ENCODE data around the gene NDUFB2.
A peak's percentile ranks its signal among the peaks of the same experiment; 100 is the strongest.
"Not testable (repeated sequence)": the region's sequence is repeated elsewhere in the genome, so short reads cannot be mapped to it uniquely, and the experiment has no call there.

Gene NDUFB2

DNA sequence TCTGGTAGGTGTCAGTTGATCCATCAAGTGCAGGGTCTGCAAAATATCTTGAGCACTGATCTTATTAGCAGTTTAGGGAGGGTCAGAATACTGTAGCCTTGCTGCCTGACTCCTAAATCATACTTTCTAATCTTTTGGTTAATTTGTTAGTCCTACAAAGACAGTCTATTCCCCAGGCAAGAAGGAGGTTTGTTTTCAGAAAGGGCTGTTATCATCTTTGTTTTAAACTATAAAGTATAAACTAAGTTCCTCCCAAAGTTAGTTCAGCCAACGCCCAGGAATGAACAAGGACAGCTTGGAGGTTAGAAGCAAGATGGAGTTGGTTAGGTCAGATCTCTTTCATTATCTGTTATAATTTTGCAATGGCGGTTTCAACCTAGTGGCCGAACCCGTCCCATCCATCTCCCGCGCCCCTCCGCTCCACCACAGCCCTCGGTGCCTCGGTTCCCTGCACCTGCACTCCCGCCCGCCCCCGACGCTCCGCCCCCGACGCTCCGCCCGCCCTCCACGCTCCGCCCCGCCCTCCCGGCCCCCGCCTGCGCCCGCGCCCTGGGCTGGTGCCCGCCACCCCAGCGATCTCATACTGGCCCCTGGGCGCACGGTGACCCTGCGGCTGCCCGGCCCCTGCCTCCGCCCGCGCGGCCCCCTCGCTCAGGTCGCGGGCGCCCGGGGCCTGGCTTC is 24.0 kb upstream of the NDUFB2 start, which contains the start of gene ADCK2:
Gene ADCK2 (plus strand): TSS at position 564 of the 681 bp plus-strand sequence. CDS start 386 bp downstream, outside the sequence.
- DNase-seq (ENCODE audit: low read depth): peak; percentile 57

DNA sequence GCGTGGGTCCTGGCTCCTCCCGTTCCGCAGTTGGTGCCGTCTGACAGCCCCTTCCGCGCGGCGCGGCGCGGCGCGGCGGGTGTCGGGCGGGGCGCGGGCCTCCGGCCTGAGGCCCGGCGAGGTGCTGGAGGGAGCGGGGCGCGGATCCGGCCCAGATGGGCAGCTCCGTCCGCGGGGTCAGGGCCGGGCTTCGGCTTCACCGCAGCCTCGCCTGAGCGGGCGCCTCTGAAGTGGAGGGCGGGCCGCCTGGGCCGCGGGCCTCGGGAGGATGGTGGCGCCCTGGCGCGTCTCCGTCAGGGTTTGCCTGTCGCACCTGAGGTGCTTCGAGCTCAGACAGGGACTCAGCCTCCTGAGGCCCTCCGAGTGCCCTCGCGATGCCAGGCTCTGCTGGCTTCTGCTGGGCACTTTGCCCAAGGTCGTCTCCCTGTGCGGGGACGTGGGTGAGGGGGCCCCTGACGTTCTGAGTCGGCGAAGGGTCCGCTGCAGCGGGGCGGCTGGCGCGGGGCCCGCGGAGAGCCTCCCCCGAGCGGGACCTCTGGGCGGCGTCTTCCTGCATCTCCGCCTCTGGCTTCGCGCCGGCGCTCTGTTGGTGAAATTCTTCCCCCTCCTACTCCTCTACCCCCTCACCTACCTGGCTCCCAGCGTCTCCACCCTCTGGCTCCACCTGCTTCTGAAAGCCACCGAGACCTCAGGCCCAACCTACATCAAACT is 23.3 kb upstream of the NDUFB2 start:
- peak; percentile 50 for DNase-seq (ENCODE audit: low read depth)

DNA sequence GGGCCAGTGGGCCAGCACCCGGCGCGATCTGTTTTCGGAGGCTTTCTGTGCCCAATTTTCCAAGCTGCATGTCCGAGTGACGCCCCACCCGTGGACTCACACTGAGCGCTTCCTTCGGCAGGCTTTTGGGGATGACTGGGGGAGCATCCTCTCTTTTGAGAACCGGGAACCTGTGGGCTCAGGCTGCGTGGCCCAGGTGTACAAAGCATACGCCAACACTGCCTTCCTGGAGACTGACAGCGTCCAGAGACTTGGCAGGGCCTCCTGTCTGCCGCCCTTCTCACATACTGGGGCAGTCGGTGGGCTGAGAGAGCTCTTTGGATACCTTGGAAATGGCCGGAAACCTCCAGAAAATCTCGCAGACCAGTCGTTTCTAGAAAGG is 22.7 kb upstream of the NDUFB2 start:
- no peak for DNase-seq (ENCODE audit: low read depth)

DNA sequence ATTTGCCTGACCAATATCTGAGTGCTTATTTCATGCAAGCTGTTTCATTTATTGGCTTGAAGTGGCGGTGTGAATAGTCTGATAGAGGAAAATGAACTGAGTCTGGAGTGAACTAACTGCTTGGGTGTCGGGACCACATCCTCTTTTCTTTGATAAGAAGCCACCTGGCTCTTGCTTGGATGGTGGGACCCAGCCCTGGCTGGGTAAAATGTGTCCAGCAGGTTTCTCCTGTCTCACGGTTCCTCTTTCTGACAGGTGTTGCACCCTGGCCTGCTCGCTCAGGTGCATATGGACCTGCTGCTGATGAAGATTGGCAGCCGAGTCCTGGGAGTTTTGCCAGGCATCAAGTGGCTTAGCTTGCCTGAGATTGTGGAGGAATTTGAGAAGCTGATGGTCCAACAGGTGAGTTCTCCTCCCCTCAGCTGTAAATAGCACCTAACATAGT is 22.1 kb upstream of the NDUFB2 start:
- DNase-seq (ENCODE audit: low read depth): no peak

DNA sequence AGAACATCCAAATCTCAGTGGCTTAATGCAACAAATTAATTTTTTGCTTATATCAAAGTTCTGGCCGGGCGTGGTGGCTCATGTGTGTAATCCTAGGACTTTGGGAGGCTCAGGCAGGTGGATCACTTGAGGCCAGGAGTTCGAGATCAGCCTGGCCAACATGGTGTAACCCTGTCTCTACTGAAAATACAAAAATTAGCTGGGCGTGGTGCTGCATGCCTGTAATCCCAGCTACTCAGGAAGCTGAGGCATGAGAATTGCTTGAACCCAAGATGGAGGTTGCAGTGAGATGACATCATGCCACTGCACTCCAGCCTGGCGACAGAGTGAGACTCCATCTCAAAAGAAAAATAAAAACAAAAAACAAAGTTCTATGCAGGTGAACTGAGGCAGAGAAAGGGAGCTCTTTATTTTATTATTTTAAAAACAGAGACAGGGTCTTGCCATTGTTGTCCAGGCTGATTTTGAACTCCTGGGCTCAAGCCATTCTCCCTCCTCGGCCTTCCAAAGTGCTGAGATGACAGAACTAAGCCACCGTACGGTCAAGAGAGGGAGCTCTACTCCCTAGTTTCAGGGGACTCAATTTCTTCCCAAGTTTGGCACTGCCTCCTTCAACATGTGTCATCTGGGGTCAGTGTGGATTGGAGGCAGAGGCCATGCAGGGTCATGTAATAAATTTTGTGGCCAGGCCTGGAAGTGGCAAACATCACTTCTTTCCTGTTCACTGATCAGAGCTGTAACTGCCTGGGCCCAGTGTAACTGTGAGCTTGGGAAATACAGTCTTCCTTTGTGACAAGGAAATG is 21.4 kb upstream of the NDUFB2 start:
- no peak for DNase-seq (ENCODE audit: low read depth)

DNA sequence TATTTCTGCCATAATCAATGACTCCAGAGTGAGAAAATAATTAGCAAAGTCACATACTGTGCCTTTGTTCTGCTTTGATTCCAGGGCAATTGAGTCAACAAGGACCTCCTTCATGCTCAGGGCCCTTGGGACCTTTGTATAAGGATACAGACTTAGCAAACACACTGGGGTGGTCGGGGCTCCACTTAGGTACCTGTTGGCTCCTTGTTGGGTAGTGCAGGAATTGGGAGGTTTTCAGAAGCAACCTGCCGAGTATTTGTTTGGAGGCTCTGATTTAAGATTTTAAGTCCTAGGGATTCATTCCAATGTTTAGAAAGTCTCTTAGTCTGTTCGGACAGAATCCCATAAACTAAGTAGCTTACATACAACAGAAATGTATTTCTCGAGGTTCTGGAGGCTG is 20.8 kb upstream of the NDUFB2 start:
- no peak for DNase-seq (ENCODE audit: low read depth)

DNA sequence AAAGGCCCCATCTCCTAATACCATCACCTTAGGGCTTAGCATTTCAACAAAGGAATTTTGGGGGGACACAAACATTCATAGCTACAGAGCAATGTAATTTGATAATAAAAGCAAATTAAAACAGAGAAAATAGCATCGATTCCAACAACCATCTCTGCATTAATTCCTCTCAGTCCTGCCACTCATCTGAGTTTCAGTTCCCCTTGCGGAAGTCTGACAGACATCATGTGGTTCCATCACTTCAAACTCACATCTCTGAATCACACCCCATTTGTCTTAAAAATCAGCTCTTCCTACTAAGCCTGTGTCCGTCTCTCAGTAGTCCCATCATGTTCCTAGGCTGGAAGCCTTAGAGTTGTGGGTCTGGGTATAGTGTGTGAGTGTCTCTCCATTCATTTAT is 20.2 kb upstream of the NDUFB2 start:
- DNase-seq (ENCODE audit: low read depth): no peak

DNA sequence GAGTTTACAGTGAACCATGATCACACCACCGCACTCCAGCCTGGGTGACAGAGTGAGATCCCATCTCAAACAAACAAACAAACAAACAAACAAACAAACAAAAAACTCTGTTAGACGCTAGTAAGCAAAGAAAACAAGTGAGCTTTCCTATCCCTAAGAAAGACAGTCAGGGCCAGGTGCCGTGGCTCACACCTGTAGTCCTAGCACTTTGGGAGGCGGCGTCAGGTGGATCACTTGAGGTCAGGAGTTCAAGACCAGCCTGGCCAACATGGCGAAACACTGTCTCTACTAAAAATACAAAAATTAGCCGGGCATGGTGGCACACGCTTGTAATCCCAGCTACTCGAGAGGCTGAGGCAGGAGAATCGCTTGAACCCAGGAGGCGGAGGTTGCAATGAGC is 19.6 kb upstream of the NDUFB2 start:
- not testable (repeated sequence) for DNase-seq (ENCODE audit: low read depth)

DNA sequence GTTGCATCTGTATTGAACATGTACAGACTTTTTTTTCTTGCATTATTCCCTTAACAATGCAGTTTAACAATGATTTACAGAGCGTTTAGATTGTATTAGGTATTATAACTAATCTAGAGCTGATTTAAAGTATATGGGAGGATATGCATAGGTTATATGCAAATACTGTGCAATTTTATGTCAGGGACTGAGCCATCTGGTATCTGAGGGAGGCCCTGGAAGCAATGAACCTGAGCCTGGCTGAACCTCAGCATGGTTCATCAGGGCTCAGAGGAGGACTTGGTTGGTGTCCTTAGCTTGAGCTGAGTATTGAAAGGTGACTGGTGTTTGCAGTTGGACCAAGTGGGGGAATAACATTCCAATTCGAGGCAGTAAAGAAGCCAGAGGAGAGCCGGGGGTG is 19.0 kb upstream of the NDUFB2 start:
- DNase-seq (ENCODE audit: low read depth): no peak

DNA sequence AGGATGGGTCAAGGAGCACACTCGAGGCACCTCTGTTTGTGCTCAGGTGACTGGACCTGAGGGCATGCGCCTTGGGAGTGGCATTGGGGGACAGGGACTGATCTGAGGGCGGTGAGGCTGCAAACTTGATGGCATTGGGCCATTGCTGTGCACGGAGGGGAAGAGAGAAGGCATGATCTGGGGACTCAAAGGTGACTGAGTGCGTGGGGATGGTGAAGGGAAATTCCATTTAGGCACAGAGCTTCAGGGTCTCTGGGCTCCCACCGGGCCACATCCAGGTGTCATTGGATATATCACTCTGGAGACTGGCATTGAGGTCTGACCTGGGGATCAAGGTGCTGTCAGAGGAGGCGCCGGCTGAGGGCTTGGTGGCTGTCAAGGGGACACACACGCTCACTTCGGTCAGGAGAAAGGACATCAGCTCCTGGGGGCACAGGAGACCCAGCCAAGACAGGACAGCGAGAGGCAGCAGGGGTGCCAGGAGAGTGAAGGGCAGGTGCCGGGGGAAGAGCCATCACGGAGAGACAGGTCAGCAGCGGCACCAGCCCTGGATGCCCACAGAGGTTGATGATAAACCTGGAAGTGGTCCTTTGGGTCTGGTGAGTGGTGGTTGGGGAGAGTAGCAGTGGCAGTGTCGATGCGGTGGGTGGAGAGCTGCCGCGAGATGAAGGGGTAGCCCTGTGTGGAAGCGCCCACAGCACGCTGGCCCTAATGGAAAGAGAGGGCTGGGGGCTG is 18.3 kb upstream of the NDUFB2 start:
- DNase-seq (ENCODE audit: low read depth): no peak

DNA sequence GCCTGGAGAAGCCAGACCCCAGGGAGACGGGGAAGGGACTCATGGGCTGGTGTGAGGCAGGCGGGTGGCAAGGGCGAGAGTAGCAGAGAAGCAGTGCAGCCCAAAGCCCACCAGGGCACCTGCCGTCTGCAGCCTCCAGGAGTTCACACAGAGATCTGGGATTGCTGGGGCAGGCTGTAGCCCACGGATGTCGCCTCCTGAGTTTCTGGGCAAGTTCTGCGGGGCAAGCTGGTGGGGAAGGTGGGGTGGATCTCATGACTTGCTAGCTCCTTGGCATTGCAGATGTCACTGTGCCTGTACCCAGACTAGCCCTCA is 17.7 kb upstream of the NDUFB2 start:
- no peak for DNase-seq (ENCODE audit: low read depth)

DNA sequence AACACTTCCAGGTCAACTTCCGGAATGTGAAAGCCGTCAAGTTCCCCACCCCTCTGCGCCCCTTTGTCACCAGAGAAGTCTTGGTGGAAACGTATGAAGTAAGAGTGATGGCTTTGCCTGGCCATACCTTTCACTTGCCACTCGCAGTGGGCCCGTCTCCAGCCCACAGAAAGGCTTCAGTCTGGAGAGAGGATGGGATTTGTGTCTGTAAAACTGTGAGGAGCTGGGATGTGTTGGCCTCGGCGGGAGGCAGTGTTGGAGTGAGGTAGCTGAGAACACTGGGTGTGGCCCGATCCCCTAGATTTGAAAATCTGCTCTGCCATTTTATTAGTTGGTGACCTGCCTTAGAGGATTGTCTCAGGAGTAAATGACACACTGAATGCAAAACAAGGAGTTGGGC is 17.3 kb upstream of the NDUFB2 start:
- DNase-seq (ENCODE audit: low read depth): no peak

DNA sequence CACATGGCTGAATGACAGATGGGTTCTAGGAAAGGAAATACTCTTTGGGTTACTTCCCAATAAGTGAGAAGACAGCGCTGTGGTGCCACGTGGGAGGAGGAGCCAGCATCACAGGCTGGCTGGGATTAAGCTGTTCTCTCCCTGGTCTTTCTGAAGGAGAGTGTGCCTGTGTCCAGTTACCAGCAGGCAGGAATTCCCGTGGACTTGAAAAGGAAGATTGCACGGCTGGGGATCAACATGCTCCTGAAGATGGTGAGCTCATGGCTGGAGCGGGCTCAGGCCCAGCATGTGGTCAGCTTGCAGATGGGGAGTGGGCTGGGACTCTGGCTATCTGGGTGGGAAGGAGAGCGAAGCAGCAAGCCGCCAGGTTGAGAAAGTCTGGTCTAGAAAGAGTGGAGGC is 15.6 kb upstream of the NDUFB2 start:
- DNase-seq (ENCODE audit: low read depth): no peak

DNA sequence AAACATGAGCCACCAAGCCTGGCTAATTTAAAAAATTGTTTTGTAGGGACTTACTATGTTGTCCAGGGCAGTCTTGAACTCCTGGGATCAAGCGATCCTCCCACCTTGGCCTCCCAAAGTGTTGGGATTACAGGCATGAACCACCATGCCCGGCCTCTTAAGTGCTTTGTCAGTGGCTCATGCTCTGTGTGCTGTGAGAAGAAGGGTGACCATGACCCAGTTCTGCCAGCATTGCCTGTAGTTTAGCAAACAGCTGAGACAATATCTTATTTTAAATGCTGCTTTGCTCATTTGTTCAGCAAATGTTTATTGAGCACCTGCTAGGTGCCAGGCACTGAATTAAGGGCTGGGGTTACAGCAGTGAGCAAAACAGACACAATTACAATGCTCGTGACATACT is 14.7 kb upstream of the NDUFB2 start:
- DNase-seq (ENCODE audit: low read depth): no peak

DNA sequence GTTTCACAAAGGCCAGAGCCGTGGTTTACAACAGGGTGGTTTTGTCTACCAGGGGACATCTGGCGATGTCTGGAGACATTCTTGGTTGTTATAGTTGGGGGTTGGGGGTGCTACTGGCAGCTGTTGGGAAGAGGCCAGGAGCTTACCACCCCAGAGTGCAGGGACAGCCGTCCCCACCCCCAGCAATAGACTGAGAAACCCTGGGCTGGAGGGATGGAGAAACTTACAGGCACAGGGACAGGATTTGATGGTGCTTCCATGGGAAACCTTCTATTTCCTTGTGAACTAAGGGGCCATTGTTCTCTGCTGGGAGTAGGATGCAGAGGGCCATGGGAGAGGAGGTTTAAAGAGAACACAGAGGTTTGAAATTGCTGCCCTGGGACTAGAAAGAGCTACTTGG is 12.9 kb upstream of the NDUFB2 start:
- DNase-seq (ENCODE audit: low read depth): no peak

DNA sequence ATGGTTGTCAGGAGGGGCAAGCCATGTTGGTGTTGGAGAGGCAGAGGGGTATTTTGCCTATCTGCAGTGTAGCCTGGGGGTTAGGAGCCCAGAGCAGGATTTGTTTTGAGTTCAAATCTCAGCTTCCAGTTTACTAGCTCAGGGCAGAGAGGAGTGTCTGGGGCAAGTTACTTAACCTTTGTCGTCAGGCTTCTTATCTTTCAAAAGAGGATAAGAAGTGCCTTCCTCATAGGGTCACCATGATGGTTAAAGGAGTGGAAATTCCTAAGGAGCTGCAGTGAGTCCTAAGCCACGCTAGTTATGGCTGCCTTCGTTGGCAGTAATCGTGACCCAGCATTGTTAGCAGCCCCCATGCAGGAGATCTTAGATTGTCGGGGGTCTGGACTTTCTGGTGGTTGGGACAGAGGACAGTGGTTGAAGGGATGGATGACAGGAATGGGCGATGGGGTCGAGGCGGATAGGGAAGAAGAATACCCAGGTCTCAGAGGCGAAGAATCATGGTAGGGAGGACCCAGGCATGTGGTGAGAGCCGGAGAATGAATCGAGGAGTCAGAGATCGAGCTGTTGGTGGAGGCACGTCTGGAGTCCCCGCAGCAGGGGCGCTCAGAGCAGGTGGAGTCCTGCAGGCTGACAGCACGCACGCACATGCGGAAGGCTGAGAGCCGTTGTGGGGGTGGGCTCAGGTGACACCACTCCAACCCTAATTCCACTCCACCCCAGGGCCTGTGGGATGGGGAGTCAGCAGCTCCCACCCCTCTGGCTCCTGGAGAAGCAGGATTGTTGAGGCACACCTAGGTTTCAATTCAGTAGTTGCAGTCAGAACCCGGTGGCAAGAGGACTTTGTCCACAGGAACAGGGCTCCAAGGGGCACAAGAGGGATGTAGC is 12.2 kb upstream of the NDUFB2 start:
- DNase-seq (ENCODE audit: low read depth): no peak

DNA sequence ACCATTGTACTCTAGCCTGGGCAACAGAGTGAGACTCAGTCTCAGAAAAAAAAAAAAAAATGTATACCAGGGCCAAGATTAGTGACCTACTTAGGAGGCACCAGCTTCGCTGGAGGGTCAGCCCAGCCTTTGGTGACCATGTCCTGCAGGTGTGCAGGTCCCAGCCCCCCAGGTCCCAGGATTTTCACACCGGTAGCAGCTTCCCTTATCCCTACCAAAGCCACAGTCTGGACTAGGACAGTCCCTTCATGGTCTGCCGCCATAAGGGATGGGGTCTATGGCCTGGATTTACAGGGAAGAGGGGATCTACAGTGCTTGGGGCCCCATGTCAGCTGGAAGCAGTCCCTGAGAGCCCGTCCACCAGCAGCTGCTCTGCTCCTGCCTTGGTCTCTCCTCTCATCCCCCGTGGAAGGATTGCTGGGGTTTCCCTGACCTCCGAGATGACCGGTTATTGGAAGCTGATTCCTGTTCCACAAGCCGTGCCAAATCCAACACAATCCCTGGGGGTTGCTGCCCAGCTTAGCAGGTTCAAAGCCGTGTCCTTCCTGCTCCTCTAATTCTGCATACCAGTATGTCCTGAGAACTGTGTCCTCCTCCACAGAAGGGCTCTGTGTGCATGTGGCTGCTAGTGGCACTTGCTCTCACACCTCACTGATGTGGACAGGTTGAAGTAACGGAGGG is 11.0 kb upstream of the NDUFB2 start:
- no peak for DNase-seq (ENCODE audit: low read depth)

DNA sequence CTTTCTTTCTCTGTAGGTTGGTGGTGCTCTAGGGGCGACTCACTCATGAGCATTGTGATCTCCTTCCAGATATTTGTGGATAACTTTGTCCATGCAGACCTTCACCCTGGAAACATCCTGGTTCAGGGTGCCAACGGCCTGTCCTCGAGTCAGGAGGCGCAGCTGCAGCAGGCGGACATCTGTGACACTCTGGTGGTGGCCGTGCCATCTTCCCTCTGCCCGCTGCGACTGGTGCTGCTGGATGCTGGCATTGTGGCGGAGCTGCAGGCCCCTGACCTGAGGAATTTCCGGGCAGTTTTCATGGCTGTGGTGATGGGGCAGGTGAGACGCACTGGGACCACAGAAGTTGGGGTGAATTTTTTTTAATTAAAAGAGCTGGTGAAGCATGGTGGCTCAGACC is 9.6 kb upstream of the NDUFB2 start:
- DNase-seq (ENCODE audit: low read depth): no peak

DNA sequence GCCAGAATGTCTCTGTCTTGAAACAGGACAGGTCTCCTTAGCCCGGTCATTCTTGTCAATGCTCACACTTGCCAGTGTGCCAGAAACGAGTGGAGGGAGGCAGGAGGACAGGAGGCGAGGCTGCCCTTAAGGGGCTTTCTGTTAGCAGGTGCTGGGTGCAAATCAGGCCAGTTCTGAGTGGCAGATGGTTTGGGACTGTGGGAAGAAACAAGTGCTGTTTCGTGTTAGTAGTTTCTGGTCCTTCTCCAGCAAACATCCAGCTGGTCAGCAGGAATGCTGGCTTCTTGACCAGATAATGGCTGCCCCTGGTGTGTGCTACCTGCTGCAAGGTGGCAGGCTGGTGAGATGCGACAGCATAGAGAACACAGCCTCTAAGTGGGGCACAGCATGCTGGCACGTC is 8.2 kb upstream of the NDUFB2 start:
- no peak for DNase-seq (ENCODE audit: low read depth)

DNA sequence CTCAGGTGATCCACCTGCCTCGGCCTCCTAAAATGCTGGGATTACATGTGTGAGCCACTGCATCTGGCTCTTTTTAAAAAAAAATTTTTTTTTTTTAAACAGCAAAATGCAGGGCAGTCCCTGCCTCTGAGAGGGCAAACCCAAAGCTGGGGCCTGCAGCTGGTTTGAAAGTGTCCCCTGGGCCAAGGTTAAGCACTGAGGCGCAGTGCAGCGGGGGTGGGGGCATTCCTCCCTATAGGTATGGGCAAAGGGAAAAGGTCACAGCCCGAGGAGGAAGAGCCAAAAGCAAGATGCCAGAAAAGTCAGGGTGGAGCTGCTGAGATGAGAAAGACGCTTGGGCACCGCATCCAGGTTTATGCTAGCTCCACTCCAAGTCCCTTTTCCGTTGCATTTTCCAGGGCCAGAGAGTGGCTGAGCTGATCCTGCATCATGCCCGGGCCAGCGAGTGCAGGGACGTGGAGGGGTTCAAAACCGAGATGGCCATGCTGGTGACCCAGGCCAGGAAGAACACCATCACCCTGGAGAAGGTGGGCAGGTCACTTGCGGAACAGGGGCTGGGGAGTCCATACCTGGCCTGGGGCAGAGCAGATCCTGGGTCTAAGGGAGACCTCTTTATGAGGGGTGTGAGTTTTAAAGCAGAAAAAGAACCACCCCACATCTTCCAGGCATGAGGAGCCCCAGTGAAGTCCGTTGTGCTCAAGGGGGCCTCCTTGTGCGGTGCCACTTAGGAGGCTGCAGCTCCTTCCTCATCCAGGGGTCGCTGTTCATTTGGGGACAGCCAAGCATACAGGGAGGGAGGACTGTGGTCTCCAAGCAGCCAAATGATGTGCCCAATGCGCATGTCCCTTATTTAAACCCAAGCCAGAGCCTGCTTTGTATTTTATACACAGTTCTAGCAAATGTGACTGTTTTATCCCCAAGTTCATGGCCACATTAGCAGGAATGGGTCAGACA is 7.0 kb upstream of the NDUFB2 start:
- no peak for DNase-seq (ENCODE audit: low read depth)

Measured in activated T-cell treated with anti-CD3 and anti-CD28 coated beads for 48 hours (primary cell).